Stimulated activated CD8-positive, alpha-beta memory T cell treated with anti-CD3 and anti-CD28 coated beads, Interleukin-7, amount 100 ng/mL, for 1 hour (primary cell): ENCODE data around the gene WDR75.

ENCODE experiments used
- DNase-seq, 2 donors: peaks; one replicate each; pipeline ENCODE4 v3.0.0-alpha.2; 2020; ENCODE audit warnings: low read depth in 2 of 2

The WDR75 gene

DNA sequence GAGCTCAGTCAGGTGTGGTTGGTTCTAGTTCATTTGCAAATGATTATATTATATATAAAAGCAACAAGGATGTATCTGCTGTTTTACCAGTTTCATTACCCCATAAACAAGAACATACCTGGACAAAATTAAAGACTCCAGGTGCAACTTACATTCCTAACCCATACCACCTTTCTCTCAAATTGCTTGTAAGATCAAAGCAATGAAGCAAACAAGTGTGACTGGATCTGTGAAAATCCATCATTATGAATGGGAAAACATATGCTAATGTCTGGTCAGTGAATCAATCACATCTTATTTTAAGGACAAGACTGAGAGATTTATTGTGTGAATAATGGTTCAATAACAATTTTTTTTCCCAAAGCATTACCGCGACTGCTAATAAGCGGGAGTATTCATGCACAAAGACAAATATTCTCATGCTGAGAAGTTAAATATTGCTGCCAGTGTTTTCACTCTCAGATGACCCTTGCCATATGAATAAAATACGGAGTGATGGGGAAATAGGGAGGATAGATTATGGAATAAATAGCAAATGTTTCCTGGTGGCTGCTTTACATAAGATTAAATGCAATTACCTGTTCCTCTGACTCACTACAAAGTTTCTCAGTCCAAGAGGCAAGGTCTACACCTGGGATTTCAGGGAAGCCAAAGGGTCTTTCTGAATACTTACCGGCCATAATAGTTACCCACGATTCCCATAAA, 59.3 kb downstream of the WDR75 start:
- DNase-seq, result no peak

DNA sequence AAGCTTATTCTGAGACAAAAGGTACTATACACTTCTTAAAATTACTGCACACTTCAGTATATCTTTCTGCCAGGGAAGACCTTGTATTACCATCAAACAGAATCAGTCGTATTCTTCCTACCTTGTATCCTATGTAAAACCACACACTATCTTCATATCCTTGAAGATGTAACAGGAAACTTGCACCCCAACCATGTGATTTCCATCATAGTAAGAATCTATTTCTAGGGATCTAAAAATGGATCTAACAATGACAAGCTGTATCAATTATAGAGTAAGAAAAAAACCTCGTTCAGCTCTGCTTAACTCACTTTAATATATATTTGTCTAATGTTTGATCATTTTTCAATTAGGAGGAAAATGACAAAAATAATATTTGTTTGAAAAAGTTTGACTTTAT, 60.2 kb downstream of the WDR75 start:
- no peak for DNase-seq

DNA sequence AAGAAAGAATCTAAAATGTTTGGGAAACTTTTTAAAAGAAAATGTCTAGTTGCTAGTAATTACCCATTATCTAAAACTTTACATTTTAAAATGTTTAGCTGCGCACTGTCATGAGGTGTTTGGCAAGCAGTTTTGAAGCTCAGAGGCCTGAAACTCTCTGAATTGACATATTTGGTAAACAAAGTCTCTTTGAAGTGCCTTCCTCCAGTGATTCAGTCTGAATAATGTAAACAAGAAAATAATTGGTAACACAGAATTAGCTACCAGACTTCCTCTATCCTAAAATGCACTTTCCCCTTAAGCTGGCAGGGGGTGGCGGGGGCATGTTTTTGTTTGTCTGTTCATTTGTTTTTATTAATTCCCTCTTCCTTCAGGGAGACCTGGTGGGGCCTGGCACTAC, 61.4 kb downstream of the WDR75 start:
- DNase-seq, result no peak

DNA sequence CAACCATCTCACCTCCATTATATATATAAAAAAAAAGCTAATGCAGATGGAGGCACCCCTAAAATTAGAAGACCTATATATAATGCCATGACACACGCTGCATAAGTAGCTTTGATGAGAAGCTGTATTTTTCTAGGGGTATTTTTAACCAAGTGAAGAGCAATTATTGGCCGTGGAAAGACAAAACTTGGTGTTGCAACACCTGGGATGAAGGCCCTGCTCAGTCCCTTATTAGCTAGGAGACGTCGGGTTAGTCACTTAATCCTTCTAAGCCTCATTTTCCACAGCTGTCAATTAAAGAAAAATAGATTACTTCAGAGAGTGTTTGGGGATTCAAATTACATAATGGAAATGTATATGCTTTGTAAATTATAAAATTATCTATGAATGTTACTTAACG, 63.0 kb downstream of the WDR75 start:
- DNase-seq, result no peak

DNA sequence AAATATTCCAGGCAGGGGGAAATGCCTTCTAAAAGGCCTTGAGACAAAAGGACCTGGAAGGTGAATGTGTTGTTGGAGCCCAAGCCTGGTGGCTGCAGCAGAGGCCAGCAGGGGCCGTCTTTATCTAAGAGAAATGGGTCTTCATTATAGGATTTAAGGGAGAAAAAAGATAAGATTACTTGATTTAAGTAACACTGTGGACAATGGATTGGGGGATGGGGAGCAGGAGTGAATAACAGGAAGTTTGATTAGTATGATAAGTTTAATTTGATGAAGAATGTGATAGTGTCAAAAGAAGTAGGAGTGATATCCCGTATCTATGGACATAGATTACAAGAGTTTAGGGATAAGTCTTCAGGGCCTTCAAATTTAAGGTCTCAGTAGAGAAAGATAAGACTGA, 64.2 kb downstream of the WDR75 start:
- DNase-seq, result no peak

DNA sequence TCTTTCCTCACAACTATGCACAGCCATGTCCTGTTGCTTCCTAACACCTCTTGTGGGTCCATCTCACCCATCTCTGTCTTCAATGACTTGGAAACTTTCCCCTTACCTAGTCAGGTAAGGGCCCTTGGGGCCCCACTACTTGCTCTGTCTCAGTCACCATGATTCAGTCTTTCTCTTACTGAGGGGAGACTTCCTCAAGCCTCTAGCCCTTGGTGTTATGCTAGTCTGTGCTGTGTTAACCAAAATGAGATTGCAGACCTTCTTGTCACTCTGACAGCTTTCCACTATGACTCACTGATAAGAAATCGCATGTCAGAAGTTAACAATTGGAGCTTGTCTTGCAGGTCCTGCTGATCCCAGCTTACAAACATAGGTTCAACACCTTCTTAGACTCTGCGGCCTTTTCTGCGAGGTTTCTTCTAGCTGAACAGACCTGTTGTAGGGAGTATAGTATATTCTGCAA, 65.3 kb downstream of the WDR75 start:
- no peak for DNase-seq

DNA sequence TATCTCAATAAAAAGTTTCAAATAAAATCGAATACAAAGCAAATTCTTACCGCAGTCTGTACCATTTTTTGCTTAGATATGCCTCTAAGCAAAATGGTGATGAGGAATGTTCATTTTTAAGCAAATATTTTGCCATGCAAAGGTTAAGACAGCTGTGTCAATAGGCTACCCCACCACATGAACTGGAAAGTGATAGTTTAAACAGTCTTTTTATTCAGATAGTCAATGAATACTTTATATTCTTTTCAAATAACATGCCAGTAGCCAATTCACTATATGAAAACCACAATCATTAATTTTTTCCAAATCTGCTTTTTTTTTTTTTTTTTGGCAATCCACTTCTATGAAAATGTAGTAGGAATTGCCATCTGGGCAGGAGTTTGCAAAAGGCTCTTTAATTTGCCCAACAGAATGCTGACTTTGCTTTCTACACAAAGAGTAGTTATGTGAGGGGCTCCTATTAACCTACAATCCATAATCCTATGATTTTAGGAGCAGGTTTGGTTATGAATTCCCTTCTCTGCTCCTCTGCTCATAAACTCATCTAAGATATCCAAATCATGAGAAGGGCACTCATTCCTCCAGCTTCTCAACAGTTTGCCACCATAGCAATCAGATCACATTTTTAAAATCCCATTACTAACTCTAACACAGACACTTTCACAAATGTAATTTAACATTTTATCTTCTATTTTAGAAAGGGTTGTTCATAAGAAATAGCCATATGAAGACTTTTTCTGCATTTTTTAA, 70.1 kb downstream of the WDR75 start:
- no peak for DNase-seq

DNA sequence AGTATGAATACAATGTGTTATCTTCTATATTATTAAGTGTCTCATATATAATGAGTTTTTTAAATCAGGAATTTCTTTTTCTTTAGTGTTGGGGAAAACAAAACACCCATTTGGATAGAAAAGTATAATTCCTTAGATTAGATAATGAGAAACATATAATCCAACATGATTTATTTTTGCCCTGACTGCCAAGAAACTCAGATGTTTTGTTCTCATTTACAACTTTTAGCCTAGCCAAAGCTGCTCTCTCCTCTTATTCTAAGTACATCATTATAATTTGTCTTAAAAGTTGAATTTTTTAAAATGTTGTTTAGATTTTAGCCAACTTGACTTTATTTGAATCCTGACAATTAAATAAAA, 70.7 kb downstream of the WDR75 start:
- no peak for DNase-seq

DNA sequence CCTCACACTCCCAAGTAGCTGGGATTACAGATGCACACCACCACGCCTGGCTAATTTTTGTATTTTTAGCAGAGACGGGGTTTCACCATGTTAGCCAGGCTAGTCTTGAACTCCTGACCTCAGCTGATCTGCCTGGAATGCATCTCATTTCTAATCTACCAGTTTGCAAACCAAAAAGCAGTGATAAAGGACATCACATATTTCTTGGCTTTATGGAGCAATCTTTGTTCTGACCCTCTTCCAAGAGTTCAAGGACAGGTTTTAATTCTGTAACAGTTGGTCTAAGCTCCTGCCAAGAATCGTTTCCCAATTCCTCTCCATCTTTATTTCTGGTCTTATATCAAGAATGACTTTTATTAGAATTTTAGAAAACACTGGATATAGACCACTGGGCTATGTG, 71.6 kb downstream of the WDR75 start:
- DNase-seq, result no peak

DNA sequence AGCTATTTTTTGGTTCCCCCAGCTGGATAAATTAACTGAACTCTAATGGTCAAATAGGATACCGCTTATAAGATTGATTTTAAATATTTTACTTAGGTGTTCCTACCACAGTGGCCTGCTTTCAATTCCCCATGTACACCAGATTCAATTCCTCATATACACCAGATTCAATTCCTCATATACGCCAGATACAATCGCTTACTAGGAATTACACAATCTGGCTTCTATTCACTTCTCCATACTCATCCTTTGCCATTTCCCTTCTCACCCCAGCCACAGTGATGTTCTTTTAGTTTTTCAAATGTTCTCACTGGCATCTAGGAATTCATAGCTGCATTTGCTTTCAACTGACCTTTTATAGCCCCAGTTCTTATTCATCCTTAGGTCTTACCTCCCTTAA, 72.8 kb downstream of the WDR75 start:
- DNase-seq, result no peak

DNA sequence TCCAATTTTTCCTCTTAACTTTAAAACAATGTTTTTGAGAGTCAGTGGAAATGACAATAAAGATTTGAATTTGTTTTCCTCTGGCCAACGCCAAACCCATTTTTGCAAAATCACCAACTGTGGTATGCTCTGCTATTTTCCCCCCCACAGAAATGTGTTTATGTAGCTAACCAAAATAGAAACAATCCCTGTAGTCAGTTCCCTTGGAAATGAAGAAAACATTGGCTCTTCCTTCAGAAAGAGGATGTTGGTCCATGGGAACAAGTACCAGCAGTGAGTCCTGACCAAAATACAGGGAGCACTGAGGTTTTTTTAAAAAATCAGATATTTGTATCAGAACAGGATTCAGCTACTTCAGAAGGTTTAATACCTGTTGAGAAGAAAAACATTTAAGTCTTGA, 74.0 kb downstream of the WDR75 start:
- no peak for DNase-seq

DNA sequence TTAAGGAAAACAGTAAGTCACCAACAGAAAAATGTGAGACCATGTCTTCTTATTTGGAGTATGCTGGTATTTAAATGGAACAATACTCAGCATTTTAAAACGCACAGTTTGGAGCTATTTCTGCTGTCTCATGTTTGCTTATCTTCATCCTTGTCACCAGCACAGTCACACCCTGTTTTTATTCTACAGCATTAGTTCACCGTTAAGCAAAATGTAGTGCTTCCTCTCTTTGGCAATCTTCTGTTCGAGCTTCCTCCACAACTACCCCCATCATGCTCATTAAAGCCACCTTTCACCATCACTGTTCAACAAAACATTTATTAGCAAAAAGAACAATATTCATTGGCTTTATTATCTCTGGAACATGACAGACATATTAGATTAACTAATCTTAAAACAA, 75.3 kb downstream of the WDR75 start:
- no peak for DNase-seq

DNA sequence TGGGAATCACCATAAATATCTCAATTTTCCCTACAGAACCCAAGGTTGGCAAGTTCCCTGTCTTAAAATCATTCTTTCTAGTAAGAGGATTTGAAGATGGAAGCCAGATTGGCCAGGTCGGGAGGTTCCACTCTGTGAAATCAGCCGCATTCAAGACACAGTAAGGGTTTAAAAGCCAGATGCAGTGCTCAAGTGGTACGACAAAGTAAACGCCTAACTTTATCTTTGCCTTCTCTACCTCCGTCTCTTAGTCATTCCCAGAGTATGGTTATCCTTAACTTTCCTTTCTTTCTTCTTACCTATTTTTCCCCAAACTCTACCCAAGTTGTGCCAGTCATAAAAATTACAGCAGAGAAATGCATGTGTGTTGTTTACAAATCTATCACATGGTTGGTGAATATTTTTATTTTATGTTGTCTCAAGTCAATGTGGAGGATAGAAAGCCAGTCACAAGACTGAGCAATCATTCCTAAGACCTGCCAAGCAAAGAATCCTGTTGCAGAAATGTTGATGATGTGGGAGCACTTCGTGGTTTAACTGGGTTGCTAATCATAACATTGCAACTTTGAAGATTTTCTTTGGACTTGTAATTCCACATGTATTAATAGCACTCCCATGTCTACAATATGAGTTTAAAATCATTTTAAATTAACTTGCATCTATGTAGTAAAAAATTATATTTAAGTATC, 76.7 kb downstream of the WDR75 start:
- DNase-seq, result no peak

DNA sequence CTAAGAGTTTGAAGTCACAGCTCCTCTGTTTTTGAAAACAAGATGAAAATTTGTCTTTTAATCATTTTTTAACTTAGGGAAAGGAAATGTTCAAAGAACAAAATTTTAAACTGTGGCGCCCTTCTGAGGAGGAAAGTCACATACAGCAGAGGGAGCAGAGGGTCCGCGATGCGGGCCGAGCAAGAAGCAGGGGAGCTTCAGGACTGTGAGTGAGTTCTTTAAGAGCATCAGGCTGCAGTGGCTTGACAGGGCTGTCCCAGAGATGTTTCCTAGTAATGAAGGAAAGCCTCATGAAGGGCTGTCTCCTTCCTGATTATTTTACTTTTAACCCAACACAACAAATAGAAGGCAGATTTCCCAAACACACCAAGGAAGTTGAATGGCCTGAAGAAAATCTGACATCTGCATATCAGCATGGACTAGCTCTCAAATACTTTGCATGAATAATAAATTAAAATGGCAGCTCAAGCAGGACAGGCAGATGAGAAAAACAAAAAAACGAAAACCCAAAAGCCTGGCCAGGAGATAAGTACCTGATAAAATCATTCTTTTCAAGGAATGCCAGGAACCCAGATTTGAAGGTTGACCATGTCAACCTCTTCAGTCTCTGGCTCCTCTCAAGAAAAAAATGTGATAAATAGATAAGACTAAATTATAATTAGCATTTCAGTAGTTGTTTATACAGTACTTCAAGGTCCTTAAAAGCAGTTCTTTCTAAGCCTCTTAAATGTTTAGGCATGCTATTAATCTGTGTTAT, 78.5 kb downstream of the WDR75 start:
- DNase-seq, result no peak

DNA sequence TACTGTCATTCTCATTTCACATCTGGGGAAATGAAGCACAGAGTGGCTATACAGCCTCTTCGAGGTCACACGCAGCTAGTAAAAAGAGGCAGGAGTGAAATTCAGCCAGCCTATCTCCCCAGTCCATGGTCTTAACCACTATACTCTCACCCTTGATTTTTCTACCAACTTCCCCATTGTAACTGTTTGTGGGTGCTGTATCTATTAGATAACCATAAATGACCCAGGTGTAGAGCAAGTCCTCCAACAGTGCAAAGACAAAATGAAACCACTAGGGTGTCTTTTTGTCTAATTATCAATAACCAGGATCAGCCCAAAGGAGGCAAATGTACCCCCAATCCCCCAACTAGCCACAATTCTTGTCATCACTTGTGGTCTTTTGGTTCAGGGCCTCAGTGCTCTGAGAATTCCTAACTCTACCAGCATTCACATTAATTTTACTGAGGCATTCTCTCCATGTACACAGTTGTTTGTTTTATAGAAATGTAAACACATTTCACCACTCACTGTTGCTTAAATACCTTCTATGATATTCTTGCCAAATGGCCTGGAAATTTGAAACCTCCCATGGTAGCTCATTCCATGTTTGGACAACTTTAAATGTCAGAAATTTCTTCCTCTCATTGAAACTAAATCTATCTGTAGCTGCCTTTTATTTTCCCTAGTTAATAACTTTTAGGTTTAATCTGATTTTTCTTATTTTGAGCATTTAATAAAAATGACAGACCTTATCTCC, 80.6 kb downstream of the WDR75 start:
- no peak for DNase-seq

DNA sequence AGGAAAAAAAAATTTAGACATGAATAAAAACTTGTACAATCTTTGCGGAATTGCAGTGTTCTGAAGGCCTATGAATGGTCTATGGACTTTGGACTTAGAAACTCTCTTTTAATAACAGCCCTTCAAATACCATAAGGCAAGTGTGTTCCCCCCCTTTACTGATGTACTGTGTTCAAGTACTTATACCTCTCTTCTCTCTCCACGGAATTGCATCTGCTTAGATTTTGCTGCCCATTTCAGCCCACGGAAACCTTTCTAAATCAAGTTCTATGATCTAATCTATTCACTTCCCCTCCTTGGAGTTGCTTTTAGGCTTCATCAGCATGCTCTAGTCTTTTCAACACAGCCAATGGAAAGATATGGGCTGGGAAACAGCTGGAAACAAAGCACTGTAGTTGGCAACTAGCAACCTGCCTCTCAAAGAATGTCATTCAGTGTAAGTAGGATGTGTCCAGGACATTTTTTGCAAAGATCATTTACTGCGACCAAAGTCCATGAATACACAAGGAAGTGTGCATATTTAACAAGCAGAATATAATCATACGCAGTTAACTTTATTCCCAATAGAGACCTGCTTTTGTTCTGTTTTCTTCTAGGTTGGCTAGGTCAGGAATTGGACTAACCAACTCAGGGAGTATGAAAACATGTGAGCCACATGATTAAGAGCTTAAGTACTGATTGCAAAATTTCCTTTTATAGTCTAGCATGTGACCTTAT, 81.3 kb downstream of the WDR75 start:
- no peak for DNase-seq

DNA sequence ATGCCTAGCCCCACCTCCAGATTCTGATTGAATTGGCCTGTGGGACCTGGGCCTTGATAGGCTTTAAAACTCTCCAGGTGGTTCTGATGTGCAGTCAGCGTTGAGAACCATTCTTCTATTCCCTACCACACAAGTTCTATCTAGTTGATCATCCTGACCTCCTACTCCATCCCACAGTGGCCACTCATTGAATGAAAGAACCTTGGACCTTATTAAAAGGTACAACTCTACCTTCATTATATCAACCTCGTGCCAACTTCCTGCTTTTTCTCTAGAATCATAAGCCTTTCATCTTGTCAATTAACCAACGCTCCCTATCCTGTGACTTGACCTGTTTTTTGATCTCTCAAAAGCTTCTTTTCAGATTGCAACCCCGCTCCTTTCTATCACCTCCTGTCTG, 83.5 kb downstream of the WDR75 start:
- no peak for DNase-seq
